Measurements from ENCODE around the gene HOXB7.

HOXB7 gene

GRCh38 chr17:48601207-48601538, 9.6 kb downstream of the HOXB7 start:
- no peak for TF ChIP-seq CTCF (IDR thresholded peaks at IDR 0.05; ENCODE audit: control extremely low read depth, extremely low read depth, low read depth, missing control alignments)
- POLR2A ChIA-PET, result no interaction called here
- CTCF ChIA-PET, result interaction anchor here (0.9 to 2.3 kb wide), 11 partner anchors 9 to 575 kb away, joined by 3 to 13 read pairs (median 4); no protein-coding TSS in a partner anchor
- no peak for DNase-seq (ENCODE audit: extremely low spot score)

- DNase-seq (ENCODE audit: extremely low spot score), result no peak
- no peak for TF ChIP-seq CTCF (IDR thresholded peaks at IDR 0.05; ENCODE audit: control extremely low read depth, extremely low read depth, low read depth, missing control alignments)
- ChIA-PET POLR2A (interaction anchor here (0.6 kb wide), 1 partner anchor 535 kb away, joined by 4 read pairs; no protein-coding TSS in a partner anchor), CTCF (interaction anchor here (0.9 to 2.3 kb wide), 9 partner anchors 9 to 575 kb away, joined by 3 to 13 read pairs (median 4); no protein-coding TSS in a partner anchor)
Measured at GRCh38 chr17:48600244-48601098, 10.3 kb downstream of the HOXB7 start.

GRCh38 chr17:48599354-48599753, 11.5 kb downstream of the HOXB7 start:
- ChIA-PET CTCF (interaction anchor here (0.8 to 1.7 kb wide), 4 partner anchors 10 to 336 kb away, joined by 3 to 8 read pairs (median 4); no protein-coding TSS in a partner anchor), POLR2A (no interaction called here)

GRCh38 chr17:48598736-48599135, 12.1 kb downstream of the HOXB7 start:
- no peak for DNase-seq (ENCODE audit: extremely low spot score)
- TF ChIP-seq CTCF (IDR thresholded peaks at IDR 0.05; ENCODE audit: control extremely low read depth, extremely low read depth, low read depth, missing control alignments), result no peak
- ChIA-PET CTCF (interaction anchor here (0.8 to 1.7 kb wide), 5 partner anchors 11 to 336 kb away, joined by 3 to 8 read pairs (median 4); no protein-coding TSS in a partner anchor), POLR2A (no interaction called here)

More at GRCh38 chr17:48599354-48599753, 11.5 kb downstream of the HOXB7 start:
- no peak for TF ChIP-seq CTCF (IDR thresholded peaks at IDR 0.05; ENCODE audit: control extremely low read depth, extremely low read depth, low read depth, missing control alignments)
- no peak for DNase-seq (ENCODE audit: extremely low spot score)

GRCh38 chr17:48597778-48598631, 12.8 kb downstream of the HOXB7 start:
- CTCF ChIA-PET, result interaction anchor here (1.2 to 1.7 kb wide), 4 partner anchors 12 to 335 kb away, joined by 3 to 8 read pairs (median 5); no protein-coding TSS in a partner anchor
- TF ChIP-seq CTCF (IDR thresholded peaks at IDR 0.05; ENCODE audit: control extremely low read depth, extremely low read depth, low read depth, missing control alignments), result no peak
- DNase-seq (ENCODE audit: extremely low spot score), result peak; percentile 59
- POLR2A ChIA-PET, result no interaction called here

GRCh38 chr17:48597528-48597777, 13.4 kb downstream of the HOXB7 start:
- no peak for TF ChIP-seq CTCF (IDR thresholded peaks at IDR 0.05; ENCODE audit: control extremely low read depth, extremely low read depth, low read depth, missing control alignments)
- CTCF ChIA-PET, result interaction anchor here (1.2 kb wide), 1 partner anchor 21 kb away, joined by 4 read pairs; no protein-coding TSS in a partner anchor

More at GRCh38 chr17:48597528-48597777, 13.4 kb downstream of the HOXB7 start:
- no peak for DNase-seq (ENCODE audit: extremely low spot score)
- POLR2A ChIA-PET, result no interaction called here
